GM23248 (cell line): ENCODE results near the gene FLOT2.

Experiments
- EZH2 ChIP-seq: fragments of 200-600 bp; sonication (generic); IDR thresholded peaks from 2 replicates; pipeline ENCODE4 v1.6.1; 2018; ENCODE audit warnings: antibody characterized with exemption, mild to moderate bottlenecking; ENCODE audit not compliant: insufficient read depth, poor library complexity, severe bottlenecking
- EZH2phosphoT487 ChIP-seq: fragments of 200-600 bp; sonication (generic); IDR thresholded peaks from 2 replicates; pipeline ENCODE4 v1.6.1; 2018; ENCODE audit warnings: antibody characterized with exemption, moderate library complexity, mild to moderate bottlenecking, low read depth; ENCODE audit not compliant: insufficient read depth

GRCh38 chr17:28839221-28839620 lies 58.3 kb downstream of the FLOT2 start:
- TF ChIP-seq EZH2 (no peak), EZH2phosphoT487 (no peak)
